HepG2 (cell line): ENCODE results near the gene FRMD3. TPM values are rescaled to one million over a fixed set of nuclear protein-coding genes. Genes with fewer than 3 reads are reported as not detected.

Source experiments
- MZF1 ChIP-seq: sonication (generic); formaldehyde crosslinking; IDR thresholded peaks from 2 replicates; pipeline ENCODE4 v1.8.1; 2023; ENCODE audit warnings: mild to moderate bottlenecking, missing genetic modification reagents, borderline replicate concordance
- PRDM15 ChIP-seq: sonication (generic); formaldehyde crosslinking; IDR thresholded peaks from 2 replicates; pipeline ENCODE4 v1.4.0; 2020; ENCODE audit warnings: missing genetic modification reagents
- SKIL ChIP-seq: sonication (generic); formaldehyde crosslinking; IDR thresholded peaks from 2 replicates; pipeline ENCODE4 v1.8.0; 2022; ENCODE audit warnings: missing genetic modification reagents, mild to moderate bottlenecking, moderate library complexity, borderline replicate concordance
- SRSF1 ChIP-seq: fragments of 200-400 bp; formaldehyde crosslinking; optimal IDR thresholded peaks from 2 replicates; pipeline ENCODE3; 2017; ENCODE audit warnings: mild to moderate bottlenecking, low read depth, low read length, moderate library complexity
- STAT6 ChIP-seq: sonication (generic); formaldehyde crosslinking; IDR thresholded peaks from 2 replicates; pipeline ENCODE4 v1.4.0; 2020; ENCODE audit warnings: missing genetic modification reagents, mild to moderate bottlenecking, borderline replicate concordance
- ZKSCAN5 ChIP-seq: sonication (generic); formaldehyde crosslinking; IDR thresholded peaks from 2 replicates; pipeline ENCODE4 v1.5.1; 2020; ENCODE audit warnings: mild to moderate bottlenecking, missing genetic modification reagents
- ZNF329 ChIP-seq: sonication (generic); formaldehyde crosslinking; IDR thresholded peaks from 2 replicates; pipeline ENCODE4 v1.9.0; 2021; ENCODE audit warnings: low read depth, mild to moderate bottlenecking, missing genetic modification reagents
- ZNF574 ChIP-seq: sonication (generic); formaldehyde crosslinking; IDR thresholded peaks from 2 replicates; pipeline ENCODE4 v1.4.0; 2020; ENCODE audit warnings: missing genetic modification reagents
- ZNF800 ChIP-seq: sonication (generic); formaldehyde crosslinking; IDR thresholded peaks from 2 replicates; pipeline ENCODE4 v1.4.0; 2020; ENCODE audit warnings: missing genetic modification reagents
- polyA plus RNA-seq, 8 experiments: library from polyadenylated mRNA; depleted of rRNA in 3 of 8; stranded (reverse) in 7 of 8; unstranded in 1 of 8; fragments of >200 nt; fragmentation: Illumina TruSeq in 4 of 8; extraction: Trizol in 4 of 8; gene quantifications; 2 replicates each; pipeline versions ENCODE4 v1.2.1 to v1.2.3, GENCODE V29; 2011 to 2016; ENCODE audit warnings: low read depth in 4 of 8, missing spikeins in 1 of 8, mixed read lengths in 1 of 8; ENCODE audit not compliant: insufficient read depth in 1 of 8
- total RNA-seq, 5 experiments: library from RNA; depleted of rRNA; stranded (reverse); fragments of >200 nt; fragmentation: Illumina TruSeq; extraction: Trizol; gene quantifications; 2 replicates each; pipeline ENCODE4 v1.2.3, GENCODE V29; 2016; ENCODE audit warnings: low read depth in 1 of 5

The FRMD3 gene
- total and polyA plus RNA-seq, 2 of the 13 experiments (the other 11 are each of a cell fraction or from before 2014, with no cell fraction given): 3.2 to 7.7 TPM

- TF ChIP-seq SKIL (CRISPR knock-in tag) (0 out of 2 replicates have a peak, but pooled peaks have one; percentile 24), ZNF800 (peak; percentile 93; the same call in 1 of the 2 replicates), SRSF1 (peak; percentile 13), ZKSCAN5 (CRISPR knock-in tag) (no peak), STAT6 (CRISPR knock-in tag) (no peak), MZF1 (CRISPR knock-in tag) (0 out of 2 replicates have a peak, but pooled peaks have one; percentile 38), ZNF574 (CRISPR knock-in tag) (peak; percentile 41), PRDM15 (peak; percentile 80), ZNF329 (CRISPR knock-in tag) (0 out of 2 replicates have a peak, but pooled peaks have one; percentile 57)
These were observed 650 bp downstream of the FRMD3 start (continued) for GRCh38 chr9:83537331-83538171.
